T-helper 2 cell treated with Interferon-gamma antibody and Interleukin-4, amounts not matched to agents 100 ng/mL and 5 ng/mL, for 36 hours (primary cell): ENCODE measurements around the gene ZNF419. TPM values are rescaled to one million over a fixed set of nuclear protein-coding genes. Genes with fewer than 3 reads are reported as not detected.
"Not testable (repeated sequence)": the region's sequence is repeated elsewhere in the genome, so short reads cannot be mapped to it uniquely, and the experiment has no call there.

Experiments used
- intact Hi-C: fragments of 100-400 bp; cut with micrococcal nuclease; formaldehyde crosslinking; loops from one replicate; pipeline ENCODE4 v1.15.1; 2023
- total RNA-seq: library from RNA; stranded (reverse); gene quantifications from 2 replicates; pipeline ENCODE4 v1.2.3, GENCODE V29; 2022

ZNF419 gene
- total RNA-seq, result 5.9 and 6.7 TPM in 2 replicates

- intact Hi-C loops, result loop anchor here (1.0 to 5.0 kb wide), 9 partner anchors 10 to 515 kb away; partner anchors contain the start of genes ZNF17, ZNF211, ZNF304 and ZNF549
Measured at GRCh38 chr19:57487477-57488298, at the start of gene ZNF419. TSS of gene ZNF419 (plus strand) at chr19:57487750. CDS start at chr19:57487951, 201 bp downstream.

DNA sequence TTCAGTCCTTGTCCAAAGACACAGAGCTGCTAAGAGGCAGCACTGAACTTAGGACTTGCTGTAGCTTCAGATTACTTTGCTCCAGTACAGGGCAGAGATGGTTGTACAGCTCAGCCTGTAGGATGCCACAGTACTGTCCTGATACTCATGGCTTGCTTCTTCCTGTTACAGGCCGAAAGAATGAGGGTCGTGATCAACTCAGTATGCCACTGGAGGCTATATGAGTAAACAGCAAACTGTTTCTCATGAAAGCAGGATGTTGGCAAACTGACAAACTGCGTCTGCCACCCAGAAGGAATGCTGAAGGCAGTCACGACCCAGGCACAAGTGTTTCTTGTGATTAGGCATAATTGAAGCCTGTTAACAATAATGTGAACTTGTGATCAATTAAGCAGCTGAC, 49.6 kb upstream of the ZNF419 start:
- intact Hi-C loops, result loop anchor here (10.0 kb wide), 1 partner anchor 87 kb away; the partner anchor contains the start of gene ZNF549

DNA sequence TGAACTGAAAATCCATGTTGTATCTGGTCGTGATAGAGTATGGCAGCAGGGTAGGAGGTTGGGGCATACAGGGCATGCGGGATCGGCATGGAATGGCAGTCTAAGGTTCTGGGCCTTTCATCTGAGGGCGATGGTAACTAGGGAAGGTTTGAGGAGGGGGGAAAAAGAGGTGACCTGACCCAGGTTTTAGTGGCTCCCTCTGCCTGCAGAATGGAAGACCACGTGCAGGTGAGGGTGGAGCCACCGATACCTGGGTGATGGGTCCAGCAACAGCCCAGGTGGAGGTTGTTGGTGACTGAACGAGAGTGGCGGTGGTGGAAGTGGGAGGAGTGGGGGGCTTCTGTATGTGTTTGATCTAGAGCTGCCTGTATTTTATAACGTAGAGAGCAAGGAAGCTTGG, 48.6 kb upstream of the ZNF419 start:
- intact Hi-C loops, result loop anchor here (10.0 kb wide), 1 partner anchor 86 kb away; the partner anchor contains the start of gene ZNF549

- intact Hi-C loops, result no loop called here
Measured at GRCh38 chr19:57441979-57442752, 45.4 kb upstream of the ZNF419 start.

GRCh38 chr19:57443121-57443696, 44.3 kb upstream of the ZNF419 start:
- intact Hi-C loops, result no loop called here

- intact Hi-C loops, result no loop called here
Measured at GRCh38 chr19:57452307-57452706, 35.2 kb upstream of the ZNF419 start.

- intact Hi-C loops, result no loop called here
Measured at GRCh38 chr19:57465680-57466381, 21.7 kb upstream of the ZNF419 start.

GRCh38 chr19:57466489-57466888, 21.1 kb upstream of the ZNF419 start:
- intact Hi-C loops, result no loop called here

- intact Hi-C loops, result no loop called here
Measured at GRCh38 chr19:57473646-57474045, 13.9 kb upstream of the ZNF419 start.

DNA sequence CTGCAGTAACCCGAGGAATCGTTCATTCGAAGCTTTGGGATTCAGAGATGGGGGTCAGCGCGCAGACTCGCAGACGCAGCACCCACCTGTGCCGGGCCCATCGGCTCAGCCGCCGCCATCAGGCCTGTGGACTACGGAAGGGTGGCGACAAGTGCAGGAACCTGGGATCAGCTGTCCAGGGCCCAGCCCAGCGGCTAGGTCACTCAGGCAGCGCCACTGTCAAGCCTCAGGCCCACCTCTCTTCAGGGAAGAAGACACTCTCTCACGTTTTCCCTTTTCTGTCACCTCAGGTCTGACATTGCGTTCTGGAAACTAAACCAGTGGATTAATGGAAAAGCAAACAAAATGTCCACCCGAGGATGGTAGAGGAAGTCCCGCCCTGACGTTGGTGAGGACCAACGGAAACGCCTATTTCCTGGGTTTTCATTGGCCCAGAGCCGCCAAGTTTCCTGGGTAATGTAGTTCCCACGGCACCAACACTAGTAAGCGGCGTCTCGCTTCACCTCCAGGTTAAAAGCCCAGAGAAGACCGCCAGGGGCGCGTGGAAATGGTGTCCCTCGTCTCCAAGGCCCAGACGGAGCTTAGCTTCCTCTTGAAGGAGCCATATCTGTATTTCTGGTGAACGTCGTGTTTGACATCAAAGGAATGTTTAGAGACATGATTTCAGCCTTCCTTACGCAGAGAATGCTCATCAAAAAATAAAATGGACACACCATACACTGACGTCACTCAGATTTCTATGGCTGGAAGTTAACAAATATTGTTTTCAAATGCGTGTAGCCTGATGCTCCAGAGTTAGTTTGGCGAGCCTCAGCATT, 10.2 kb upstream of the ZNF419 start, which contains the start of gene ZNF772:
Gene ZNF772, minus strand, starts transcription at position 376 of the 818 bp plus-strand sequence. Its CDS starts 257 bp downstream, at position 119.
- intact Hi-C loops, result loop anchor here (1.0 to 5.0 kb wide), 5 partner anchors 10 to 101 kb away; partner anchors contain the start of genes ZNF17, ZNF416, ZNF419 and ZNF548

GRCh38 chr19:57488299-57488644, 722 bp downstream of the ZNF419 start:
- intact Hi-C loops, result loop anchor here (5.0 kb wide), 1 partner anchor 514 kb away; the partner anchor contains the start of gene ZNF606

- intact Hi-C loops, result loop anchor here (1.0 to 2.0 kb wide), 4 partner anchors 12 to 79 kb away; partner anchors contain the start of genes ZNF416, ZNF419, ZNF549 and ZNF749
Measured at GRCh38 chr19:57499332-57499679, 11.8 kb downstream of the ZNF419 start.

GRCh38 chr19:57499680-57500395, 12.3 kb downstream of the ZNF419 start, which contains the start of gene ZNF773:
TSS of gene ZNF773 (plus strand) at chr19:57499938. CDS start at chr19:57500081, 143 bp downstream.
- intact Hi-C loops, result loop anchor here (1.0 to 2.0 kb wide), 4 partner anchors 13 to 78 kb away; partner anchors contain the start of genes ZNF416, ZNF419, ZNF549 and ZNF749

DNA sequence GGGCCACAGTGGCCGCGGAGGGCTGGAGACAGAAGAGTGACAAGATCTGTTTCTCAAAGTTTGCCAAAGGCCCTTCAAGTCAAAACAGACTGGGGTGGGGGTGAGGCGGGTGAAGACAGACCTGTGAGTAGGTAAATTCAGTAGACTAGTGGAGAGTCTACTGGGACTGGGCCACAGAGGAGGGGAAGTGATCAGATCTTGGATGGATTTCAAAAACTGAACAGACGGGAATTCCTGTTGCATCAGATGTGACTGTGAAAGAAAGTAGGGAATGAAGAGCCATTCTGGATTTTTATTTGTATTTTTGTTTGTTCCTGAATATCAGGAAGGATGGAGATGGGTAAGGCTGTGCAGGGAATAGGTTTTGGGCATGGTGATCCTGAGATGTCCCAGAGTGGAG, 12.8 kb downstream of the ZNF419 start:
- intact Hi-C loops, result not testable (repeated sequence)

DNA sequence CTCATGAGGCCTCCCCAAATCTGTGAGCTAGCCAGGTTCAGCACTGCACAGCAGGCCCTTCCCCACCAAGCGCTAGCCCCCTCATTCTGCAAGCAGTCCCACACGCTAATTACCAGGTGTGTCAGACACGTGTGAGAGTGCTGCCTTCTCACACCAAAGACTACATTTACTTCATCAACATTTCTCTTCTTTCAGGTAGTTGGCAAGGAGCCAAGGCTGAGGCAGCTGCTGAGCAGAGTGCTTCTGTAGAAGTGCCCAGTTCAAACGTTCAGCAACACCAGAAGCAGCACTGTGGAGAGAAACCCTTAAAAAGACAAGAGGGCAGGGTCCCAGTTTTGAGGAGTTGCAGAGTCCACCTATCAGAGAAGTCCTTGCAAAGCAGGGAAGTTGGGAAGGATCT, 18.6 kb downstream of the ZNF419 start:
- intact Hi-C loops, result no loop called here

- intact Hi-C loops, result no loop called here
Measured at GRCh38 chr19:57511484-57511883, 23.9 kb downstream of the ZNF419 start.

- intact Hi-C loops, result no loop called here
Measured at GRCh38 chr19:57512845-57513244, 25.3 kb downstream of the ZNF419 start.

DNA sequence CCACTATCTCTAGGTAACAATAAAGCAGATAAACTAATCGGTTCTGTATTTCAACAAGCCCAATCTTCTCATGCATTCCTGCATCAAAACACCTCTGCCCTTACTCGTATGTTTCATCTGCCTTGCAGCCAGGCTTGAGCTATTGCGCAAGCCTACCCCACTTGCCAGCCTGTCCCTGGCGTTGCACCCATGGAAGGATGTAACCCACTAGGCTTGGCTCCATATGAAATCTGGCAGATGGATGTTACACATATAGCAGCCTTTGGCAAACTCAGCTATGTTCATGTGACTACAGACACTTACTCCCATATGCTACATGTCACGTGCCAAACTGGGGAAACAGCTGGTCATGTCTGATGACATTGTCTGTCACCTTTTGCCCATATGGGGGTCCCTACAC, 27.7 kb downstream of the ZNF419 start:
- intact Hi-C loops, result no loop called here

DNA sequence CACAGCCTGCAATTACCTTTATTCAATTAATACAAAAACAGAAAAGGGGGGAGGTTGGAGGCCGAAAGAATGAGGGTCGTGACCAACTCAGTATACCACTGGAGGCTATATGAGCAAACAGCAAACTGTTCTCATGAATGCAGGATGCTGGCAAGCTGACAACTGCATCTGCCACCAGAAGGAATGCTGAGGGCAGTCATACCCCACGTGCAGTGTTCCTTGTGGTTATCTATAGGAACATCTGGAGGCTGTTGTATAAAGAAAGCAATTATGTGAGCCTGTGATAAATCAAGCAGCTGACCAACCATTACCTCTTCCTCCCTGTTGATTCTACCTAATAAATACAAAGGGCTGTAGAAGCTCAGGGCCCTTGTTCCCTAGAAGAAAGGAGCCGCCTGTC, 30.5 kb downstream of the ZNF419 start:
- intact Hi-C loops, result not testable (repeated sequence)
